H1 (cell line): Measurements from ENCODE around the gene NAV2. TPM values are rescaled to one million over a fixed set of nuclear protein-coding genes. Genes with fewer than 3 reads are reported as not detected.

Experiments
- CTCF ChIA-PET: fragments of 300-600 bp; sonication (Branson Sonifier 250); formaldehyde crosslinking; loops from one replicate; lab custom pipeline; 2021; ENCODE audit not compliant: partially characterized antibody; lab: Charles Lee
- POLR2A ChIA-PET: fragments of 300-600 bp; sonication (Branson Sonifier 250); formaldehyde crosslinking; loops from one replicate; lab custom pipeline; 2021; ENCODE audit warnings: inconsistent platforms; ENCODE audit not compliant: partially characterized antibody; lab: Charles Lee
- DNase-seq, 2 experiments: peaks; one replicate each; pipeline versions ENCODE4 v3.0.0 to v3.0.0-alpha.2; 2010 to 2022; ENCODE audit warnings: low spot score in 2 of 2, low read depth in 1 of 2, mixed read lengths in 1 of 2
- FAIRE-seq: peaks from 2 replicates; lab custom pipeline; 2011; peaks lifted over from hg19 to GRCh38; lab: Jason Lieb, UNC
- H2AFZ ChIP-seq: 2 replicates; pipeline ENCODE4 v1.8.1; 2012; ENCODE audit warnings: low read length, inconsistent platforms
- H2AK5ac ChIP-seq: 2 replicates; pipeline ENCODE4 v1.6.1; 2013; ENCODE audit warnings: low read depth, low read length
- H2BK120ac ChIP-seq: replicated peaks from 2 replicates; pipeline ENCODE3; 2013; ENCODE audit warnings: low read depth, low read length, inconsistent platforms
- H2BK12ac ChIP-seq: 2 replicates; pipeline ENCODE4 v1.6.1; 2013; ENCODE audit warnings: low read depth, low read length
- H2BK15ac ChIP-seq: 2 replicates; pipeline ENCODE4 v1.6.1; 2013; ENCODE audit warnings: low read length
- H2BK20ac ChIP-seq: 2 replicates; pipeline ENCODE4 v1.6.1; 2013; ENCODE audit warnings: low read length
- H2BK5ac ChIP-seq: 2 replicates; pipeline ENCODE4 v1.6.1; 2013; ENCODE audit warnings: low read depth, low read length
- H3K14ac ChIP-seq: 2 replicates; pipeline ENCODE4 v1.6.1; 2013; ENCODE audit warnings: inconsistent platforms; ENCODE audit not compliant: insufficient read length
- H3K18ac ChIP-seq: 2 replicates; pipeline ENCODE4 v1.6.1; 2013; ENCODE audit warnings: low read length; ENCODE audit errors: extremely low read depth
- H3K23ac ChIP-seq: 2 replicates; pipeline ENCODE4 v1.6.1; 2013; ENCODE audit warnings: inconsistent platforms; ENCODE audit not compliant: insufficient read length
- H3K23me2 ChIP-seq: 2 replicates; pipeline ENCODE4 v1.6.1; 2013; ENCODE audit warnings: low read depth, low read length
- H3K27ac ChIP-seq: 2 replicates; pipeline ENCODE4 v1.6.1; 2011; ENCODE audit warnings: low read depth, low read length, inconsistent platforms
- H3K27me3 ChIP-seq, 4 experiments: replicated peaks in 1 of 4; 1 replicate in 1 of 4; 2 replicates in 3 of 4; pipeline versions ENCODE4 v1.6.1 to v1.8.1; 2011 to 2013; ENCODE audit warnings: low read length in 3 of 4, mild to moderate bottlenecking in 3 of 4, inconsistent platforms in 2 of 4, mixed read lengths in 2 of 4, moderate library complexity in 1 of 4; ENCODE audit not compliant: control insufficient read depth in 3 of 4, insufficient read depth in 3 of 4; ENCODE audit errors: extremely low read depth in 1 of 4
- H3K36me3 ChIP-seq, 4 experiments: 2 replicates each; pipeline versions ENCODE4 v1.6.1 to v1.8.1; 2011 to 2013; ENCODE audit warnings: mild to moderate bottlenecking in 4 of 4, low read length in 3 of 4, moderate library complexity in 2 of 4, control low read depth in 1 of 4, inconsistent platforms in 1 of 4; ENCODE audit not compliant: insufficient read depth in 4 of 4, control insufficient read depth in 2 of 4
- H3K4ac ChIP-seq: replicated peaks from 2 replicates; pipeline ENCODE3; 2013; ENCODE audit warnings: low read length, low read depth, mixed read lengths, inconsistent platforms; ENCODE audit not compliant: insufficient read length
- H3K4me1 ChIP-seq, 4 experiments: replicated peaks in 1 of 4; 1 replicate in 1 of 4; 2 replicates in 3 of 4; pipeline versions ENCODE4 v1.6.1 to v1.8.1; 2011 to 2013; ENCODE audit warnings: low read length in 3 of 4, inconsistent platforms in 2 of 4, mixed read lengths in 1 of 4; ENCODE audit not compliant: insufficient read depth in 4 of 4, control insufficient read depth in 3 of 4
- H3K4me2 ChIP-seq, 2 experiments: 2 replicates each; pipeline versions ENCODE4 v1.6.1 to v1.8.1; 2011 to 2013; ENCODE audit warnings: low read depth in 2 of 2, low read length in 2 of 2, control low read depth in 1 of 2, inconsistent platforms in 1 of 2, mild to moderate bottlenecking in 1 of 2; ENCODE audit not compliant: insufficient read depth in 1 of 2
- H3K4me3 ChIP-seq, 4 experiments: fragments of 200-600, 300-600 bp in 1 of 4; sonication (generic), shearing (Covaris generic), sonication (Bioruptor Twin) in 1 of 4; 2 replicates each; pipeline versions ENCODE4 v1.5.1 to v1.8.1; 2011 to 2016; ENCODE audit warnings: low read length in 4 of 4, low read depth in 3 of 4, control low read depth in 2 of 4, inconsistent platforms in 2 of 4, mild to moderate bottlenecking in 2 of 4, mixed read lengths in 1 of 4, moderate library complexity in 1 of 4; ENCODE audit not compliant: insufficient read depth in 2 of 4; ENCODE audit errors: extremely low read depth in 1 of 4
- H3K56ac ChIP-seq: replicated peaks from 2 replicates; pipeline ENCODE3; 2013; ENCODE audit warnings: low read depth, mild to moderate bottlenecking, mixed read lengths, low read length, inconsistent platforms; ENCODE audit not compliant: insufficient read length
- H3K79me1 ChIP-seq: 2 replicates; pipeline ENCODE4 v1.6.1; 2013; ENCODE audit warnings: low read depth, low read length, control low read depth
- H3K79me2 ChIP-seq, 2 experiments: 2 replicates each; pipeline versions ENCODE4 v1.6.1 to v1.8.1; 2012 to 2013; ENCODE audit warnings: low read length in 2 of 2, mild to moderate bottlenecking in 2 of 2, inconsistent platforms in 1 of 2; ENCODE audit not compliant: insufficient read depth in 2 of 2, control insufficient read depth in 1 of 2
- H3K9ac ChIP-seq, 4 experiments: replicated peaks in 1 of 4; 1 replicate in 1 of 4; 2 replicates in 3 of 4; pipeline versions ENCODE4 v1.6.1 to v1.8.1; 2011 to 2013; ENCODE audit warnings: low read depth in 3 of 4, low read length in 3 of 4, control low read depth in 2 of 4, mild to moderate bottlenecking in 2 of 4, moderate library complexity in 2 of 4, inconsistent platforms in 1 of 4; ENCODE audit errors: extremely low read depth in 1 of 4
- H3K9me3 ChIP-seq, 2 experiments: 2 replicates each; pipeline versions ENCODE4 v1.6.1 to v1.8.1; 2012 to 2013; ENCODE audit warnings: mild to moderate bottlenecking in 2 of 2, moderate library complexity in 2 of 2, control low read depth in 1 of 2, inconsistent platforms in 1 of 2, low read depth in 1 of 2, low read length in 1 of 2, mixed read lengths in 1 of 2; ENCODE audit not compliant: insufficient read depth in 2 of 2
- H4K20me1 ChIP-seq, 2 experiments: replicated peaks in 1 of 2; 2 replicates each; pipeline versions ENCODE3 to v1.8.1; 2011 to 2013; ENCODE audit warnings: inconsistent platforms in 2 of 2, low read length in 2 of 2, mild to moderate bottlenecking in 1 of 2; ENCODE audit not compliant: insufficient read depth in 2 of 2, control insufficient read depth in 1 of 2
- H4K5ac ChIP-seq: 2 replicates; pipeline ENCODE4 v1.6.1; 2013; ENCODE audit warnings: low read length, low read depth, mixed read lengths, inconsistent platforms; ENCODE audit not compliant: insufficient read length
- H4K8ac ChIP-seq: 2 replicates; pipeline ENCODE4 v1.8.0; 2013; ENCODE audit warnings: mild to moderate bottlenecking, moderate library complexity, low read length, inconsistent platforms; ENCODE audit not compliant: insufficient read depth; ENCODE audit errors: extremely low read depth
- H4K91ac ChIP-seq: replicated peaks from 2 replicates; pipeline ENCODE3; 2013; ENCODE audit warnings: low read length, mixed read lengths, inconsistent platforms; ENCODE audit not compliant: insufficient read length
- ASH2L ChIP-seq: fragments of 200-600, 300-600 bp; sonication (generic); IDR thresholded peaks from one replicate; pipeline ENCODE4 v1.7.1; 2017; ENCODE audit warnings: low read length
- ATF3 ChIP-seq: IDR thresholded peaks from 2 replicates; pipeline ENCODE4 v1.6.1; 2011; ENCODE audit warnings: low read depth, mild to moderate bottlenecking, low read length; ENCODE audit not compliant: insufficient read depth
- BRCA1 ChIP-seq: IDR thresholded peaks from 2 replicates; pipeline ENCODE4 v1.6.1; 2012; ENCODE audit warnings: low read depth, low read length, improper control_type of control experiment
- CBX5 ChIP-seq: fragments of 300-800, 300-1000 bp; sonication (generic); IDR thresholded peaks from 2 replicates; pipeline ENCODE4 v1.7.1; 2016; ENCODE audit warnings: antibody characterized with exemption, low read length, low read depth
- EGR1 ChIP-seq: IDR thresholded peaks from 2 replicates; pipeline ENCODE4 v1.6.1; 2011; ENCODE audit warnings: low read depth, low read length, borderline replicate concordance
- GABPA ChIP-seq: IDR thresholded peaks from 2 replicates; pipeline ENCODE4 v1.6.1; 2011; ENCODE audit warnings: mild to moderate bottlenecking, low read length, moderate library complexity, borderline replicate concordance; ENCODE audit not compliant: insufficient read depth
- GTF2F1 ChIP-seq: IDR thresholded peaks from 2 replicates; pipeline ENCODE4 v1.6.1; 2012; ENCODE audit warnings: low read depth, low read length, improper control_type of control experiment, borderline replicate concordance
- MAX ChIP-seq: IDR thresholded peaks from 2 replicates; pipeline ENCODE4 v1.6.1; 2012; ENCODE audit warnings: inconsistent platforms
- POLR2AphosphoS5 ChIP-seq: IDR thresholded peaks from 2 replicates; pipeline ENCODE4 v1.6.1; 2011; ENCODE audit warnings: low read depth, low read length
- RFX5 ChIP-seq: IDR thresholded peaks from 2 replicates; pipeline ENCODE4 v1.6.1; 2011; ENCODE audit warnings: low read depth, low read length, improper control_type of control experiment, borderline replicate concordance
- SP4 ChIP-seq: IDR thresholded peaks from 2 replicates; pipeline ENCODE4 v1.6.1; 2012; ENCODE audit warnings: low read length, inconsistent platforms
- SUZ12 ChIP-seq: fragments of 200-600 bp; sonication (generic); IDR thresholded peaks from 2 replicates; pipeline ENCODE4 v1.6.1; 2012; ENCODE audit warnings: mild to moderate bottlenecking, inconsistent platforms, low read length, moderate library complexity, mixed read lengths
- TAF1 ChIP-seq: IDR thresholded peaks from 2 replicates; pipeline ENCODE4 v1.6.1; 2011; ENCODE audit warnings: mild to moderate bottlenecking, low read depth, low read length
- TBP ChIP-seq: IDR thresholded peaks from 2 replicates; pipeline ENCODE4 v1.6.1; 2011; ENCODE audit warnings: low read depth, low read length, improper control_type of control experiment
- WGBS, 2 experiments: shearing (Covaris generic) in 1 of 2; methylation state at CpG; one replicate each; pipeline versions ENCODE4 v1.1.6 to v1.1.7; 2013 to 2015; ENCODE audit warnings: low lambda C conversion rate in 2 of 2, mixed read lengths in 2 of 2, inconsistent platforms in 1 of 2, low coverage in 1 of 2, missing lambda C conversion rate in 1 of 2; ENCODE audit not compliant: insufficient replicate concordance in 2 of 2, insufficient coverage in 1 of 2, insufficient read length in 1 of 2; ENCODE audit errors: extremely low coverage in 1 of 2, missing lambda C conversion rate in 1 of 2; 5-methylcytosine and 5-hydroxymethylcytosine counted together
- polyA plus RNA-seq, 7 experiments: library from polyadenylated mRNA; depleted of rRNA in 3 of 7; stranded (reverse) in 5 of 7; unstranded in 2 of 7; fragments of >200 nt in 5 of 7; fragments of 200-250 nt in 2 of 7; gene quantifications; 1 replicate in 5 of 7; 2 replicates in 1 of 7; 4 replicates in 1 of 7; pipeline versions ENCODE4 v1.2.1 to v1.2.3, GENCODE V29; 2011 to 2013; ENCODE audit warnings: missing spikeins in 2 of 7, mixed read lengths in 2 of 7
- total RNA-seq: library from RNA; stranded (reverse); fragmentation: NEBNext Ultra II Directional; extraction: Animal tissue kit (Norgen Biotek cat#: 25700); gene quantifications from 2 replicates; pipeline ENCODE4 v1.2.1, GENCODE V29; 2021

NAV2 gene
- total and polyA plus RNA-seq, 2 of the 8 experiments (the other 6 are each of a cell fraction or from before 2014, with no cell fraction given), result 35.6 to 73.6 TPM

GRCh38 chr11:19766206-19766605 is 53.6 kb downstream of the NAV2 start:
- H3K9ac ChIP-seq, result no peak overlapping the region
- ChIA-PET CTCF (interaction anchor here (1.5 to 2.2 kb wide), 10 partner anchors 9 to 366 kb away, joined by 3 to 10 read pairs (median 8); no protein-coding TSS in a partner anchor), POLR2A (interaction anchor here (1.0 kb wide), 2 partner anchors 10 to 17 kb away, joined by 3 read pairs; no protein-coding TSS in a partner anchor)
- no peak overlapping the region for H2BK12ac ChIP-seq
- peak overlapping the region; percentile 6; the same call in 1 of the 2 replicates for H2BK15ac ChIP-seq
- H3K23ac ChIP-seq, result no peak overlapping the region
- no peak overlapping the region for H3K4me2 ChIP-seq
- H3K79me1 ChIP-seq, result no peaks in the 10 kb centered on the region
- H4K8ac ChIP-seq, result no peak overlapping the region
- H3K18ac ChIP-seq, result no peak overlapping the region
- H3K56ac ChIP-seq, result no peak overlapping the region
- H4K91ac ChIP-seq, result no peak overlapping the region
- no peaks in the 10 kb centered on the region for H3K79me2 ChIP-seq
- H2AFZ ChIP-seq, result no peak overlapping the region
- H2BK5ac ChIP-seq, result no peak overlapping the region
- H4K20me1 ChIP-seq, result no peaks in the 10 kb centered on the region
- no peak overlapping the region for H3K27ac ChIP-seq
- 92% methylated on average over 3 of the region's 3 CpGs; no CpG with 5 or more reads in 1 of the 2 experiments for WGBS, 2 experiments
- H3K4ac ChIP-seq, result no peak overlapping the region
- H2BK120ac ChIP-seq, result no peak overlapping the region
- 0 out of 2 replicates have a peak overlapping the region, but pooled peaks have one; percentile 6 for H2AK5ac ChIP-seq
- H3K4me1 ChIP-seq, result peaks cover 1 to 18% (median 6%) of the 10 kb centered on the region in 4 experiments; a peak in 5 of 7 replicates
- H3K36me3 ChIP-seq, result peaks cover 0 to 3% (median 0%) of the 10 kb centered on the region in 4 experiments; a peak in 1 of 8 replicates
- no peak overlapping the region for H2BK20ac ChIP-seq
- no peaks in the 10 kb centered on the region for H3K23me2 ChIP-seq
- H4K5ac ChIP-seq, result no peak overlapping the region
- H3K14ac ChIP-seq, result no peak overlapping the region
- DNase-seq, result no peak
- no peak overlapping the region for H3K4me3 ChIP-seq
- no peaks in the 10 kb centered on the region for H3K27me3 ChIP-seq
- no peak for FAIRE-seq
- H3K9me3 ChIP-seq, result no peaks in the 10 kb centered on the region
- TF ChIP-seq EGR1, result no peak
- no peak for TF ChIP-seq CBX5
- TF ChIP-seq RFX5, result no peak
- TF ChIP-seq POLR2AphosphoS5, result no peak
- TF ChIP-seq GTF2F1, result no peak
- no peak for TF ChIP-seq TBP
- TF ChIP-seq ASH2L, result no peak
- no peak for TF ChIP-seq GABPA
- no peak for TF ChIP-seq ATF3
- TF ChIP-seq SUZ12, result no peak
- no peak for TF ChIP-seq TAF1
- no peak for TF ChIP-seq MAX
- TF ChIP-seq SP4, result no peak
- TF ChIP-seq BRCA1, result no peak
